HG02763 (cell line): ENCODE measurements around the gene IL1F10.

ENCODE experiments used
- ATAC-seq: cut with Tn5 transposase; IDR thresholded peaks from one replicate; pipeline ENCODE4 v1.9.1; 2021; ENCODE audit warnings: mild to moderate bottlenecking, moderate library complexity; ENCODE audit not compliant: unreplicated experiment

The IL1F10 gene

DNA sequence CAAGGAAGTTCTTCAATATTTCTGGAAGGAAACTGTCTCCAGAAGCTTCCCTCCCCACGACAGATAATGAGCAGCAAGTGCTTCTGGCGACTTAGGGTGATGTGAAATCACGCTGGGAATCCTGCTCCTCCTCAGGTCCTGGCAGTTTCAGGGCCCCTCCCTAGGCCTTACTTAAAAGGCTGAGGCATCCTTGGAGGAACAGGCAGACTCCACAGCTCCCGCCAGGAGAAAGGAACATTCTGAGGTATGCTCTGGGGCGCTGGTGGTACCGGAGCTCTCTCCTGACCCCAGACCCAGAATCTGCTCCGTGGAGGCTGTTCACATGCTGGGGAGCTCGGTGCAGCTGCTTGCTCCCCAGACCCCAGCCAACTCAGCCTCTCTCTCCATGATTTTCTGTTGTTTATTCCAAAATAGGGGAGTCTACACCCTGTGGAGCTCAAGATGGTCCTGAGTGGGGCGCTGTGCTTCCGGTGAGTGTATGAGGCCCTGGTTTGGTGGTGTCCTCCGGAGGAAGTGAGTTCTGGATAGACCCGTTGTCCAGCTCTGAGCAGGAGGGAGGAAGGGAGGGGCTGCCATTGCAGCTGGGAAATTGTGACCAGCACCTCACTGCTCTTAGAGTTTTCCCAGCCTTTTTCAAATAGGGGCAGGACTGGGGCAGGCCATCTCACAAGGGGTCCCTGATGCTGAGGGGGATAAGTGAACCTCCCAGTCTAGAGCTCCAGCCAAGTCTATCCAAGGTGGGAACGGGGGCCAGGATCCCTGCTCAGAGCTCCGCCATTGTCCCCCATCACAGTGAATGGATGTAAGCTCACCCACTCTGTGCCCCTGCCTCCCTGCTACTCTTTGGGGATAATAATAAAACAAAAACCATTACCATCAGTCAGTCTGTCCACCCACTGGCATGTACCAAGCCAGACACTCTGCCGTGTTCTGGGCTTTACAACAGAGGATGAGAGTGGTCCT is 8.5 kb upstream of the IL1F10 start, which contains the start of gene IL36RN:
TSS of gene IL36RN (plus strand) at position 201 of the 963 bp plus-strand sequence. CDS start at position 442, 241 bp downstream.
- no peak for ATAC-seq

DNA sequence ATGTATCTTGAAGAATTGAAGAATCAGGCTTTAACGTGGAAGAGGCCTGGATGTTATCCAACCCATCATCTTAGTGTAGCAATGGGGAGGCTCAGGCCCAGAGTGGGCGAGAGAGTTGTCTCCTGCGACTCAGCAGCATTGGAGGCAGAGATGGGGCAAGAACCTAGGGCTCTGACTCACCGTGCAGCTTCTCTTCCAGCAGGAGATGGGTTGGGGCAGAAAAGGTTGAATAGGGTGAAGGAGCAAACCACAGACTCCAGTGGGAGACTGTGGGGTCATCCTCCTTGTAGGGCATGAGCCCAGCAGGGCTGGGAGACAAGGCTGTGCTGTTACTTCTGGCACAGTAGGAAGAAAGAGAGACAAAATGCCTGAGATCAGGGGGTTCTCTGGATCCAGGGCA is 7.4 kb upstream of the IL1F10 start:
- ATAC-seq = no peak

DNA sequence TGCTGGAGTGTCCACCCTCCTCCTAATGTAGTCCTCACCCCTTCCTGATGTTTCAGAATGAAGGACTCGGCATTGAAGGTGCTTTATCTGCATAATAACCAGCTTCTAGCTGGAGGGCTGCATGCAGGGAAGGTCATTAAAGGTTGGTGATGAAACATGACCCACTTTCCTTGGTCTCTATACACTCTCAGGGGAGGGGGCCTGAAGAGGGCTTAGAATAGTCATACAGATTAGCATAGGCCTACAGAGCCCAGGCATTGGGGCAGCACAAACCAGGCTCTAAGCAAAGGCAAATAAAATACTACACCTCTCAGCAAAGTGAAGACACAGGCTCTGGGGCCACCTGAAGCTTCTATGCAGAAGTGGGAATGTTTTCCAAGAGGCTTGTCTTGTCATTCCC is 7.0 kb upstream of the IL1F10 start:
- ATAC-seq = no peak

DNA sequence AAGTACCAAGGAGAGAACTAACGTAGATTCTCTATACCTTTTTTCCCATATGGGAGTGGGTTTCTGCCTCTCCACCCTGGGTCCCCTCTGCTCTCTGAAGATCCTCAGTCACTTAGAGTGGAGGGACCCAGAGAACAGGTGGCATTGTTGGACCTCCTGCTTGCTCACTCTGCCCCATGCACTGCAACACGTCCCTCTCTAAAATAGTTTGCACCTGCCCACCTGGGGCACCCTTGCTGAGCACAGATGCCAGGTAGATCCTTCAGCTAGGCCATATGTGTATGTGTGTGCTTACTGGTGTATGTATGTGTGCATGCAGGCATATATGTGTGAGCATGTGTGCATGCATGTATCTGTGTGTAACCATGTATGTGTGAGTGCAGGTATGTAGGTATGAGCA is 6.5 kb upstream of the IL1F10 start:
- ATAC-seq = no peak

DNA sequence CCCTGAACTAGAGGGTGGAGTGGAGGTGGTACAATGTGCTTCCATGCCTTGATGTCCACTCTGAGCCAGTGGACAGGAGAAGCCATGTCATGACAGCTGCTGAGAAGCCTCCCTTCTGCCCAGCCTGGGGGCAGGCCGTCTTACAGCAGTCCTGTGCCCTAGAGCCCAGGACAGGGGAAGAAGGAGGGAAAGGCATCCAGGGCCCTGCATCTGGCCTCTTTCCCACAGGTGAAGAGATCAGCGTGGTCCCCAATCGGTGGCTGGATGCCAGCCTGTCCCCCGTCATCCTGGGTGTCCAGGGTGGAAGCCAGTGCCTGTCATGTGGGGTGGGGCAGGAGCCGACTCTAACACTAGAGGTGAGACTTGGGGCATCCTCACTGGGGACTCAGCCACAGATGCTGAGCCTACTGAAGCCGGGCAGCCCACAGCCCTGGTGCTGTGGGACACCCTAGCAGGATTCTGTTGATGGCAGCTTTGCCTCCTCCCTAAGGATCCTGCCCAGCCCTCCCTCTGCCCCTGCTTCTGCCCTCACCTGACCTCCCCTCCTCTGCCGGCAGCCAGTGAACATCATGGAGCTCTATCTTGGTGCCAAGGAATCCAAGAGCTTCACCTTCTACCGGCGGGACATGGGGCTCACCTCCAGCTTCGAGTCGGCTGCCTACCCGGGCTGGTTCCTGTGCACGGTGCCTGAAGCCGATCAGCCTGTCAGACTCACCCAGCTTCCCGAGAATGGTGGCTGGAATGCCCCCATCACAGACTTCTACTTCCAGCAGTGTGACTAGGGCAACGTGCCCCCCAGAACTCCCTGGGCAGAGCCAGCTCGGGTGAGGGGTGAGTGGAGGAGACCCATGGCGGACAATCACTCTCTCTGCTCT is 5.6 kb upstream of the IL1F10 start:
- ATAC-seq = no peak

DNA sequence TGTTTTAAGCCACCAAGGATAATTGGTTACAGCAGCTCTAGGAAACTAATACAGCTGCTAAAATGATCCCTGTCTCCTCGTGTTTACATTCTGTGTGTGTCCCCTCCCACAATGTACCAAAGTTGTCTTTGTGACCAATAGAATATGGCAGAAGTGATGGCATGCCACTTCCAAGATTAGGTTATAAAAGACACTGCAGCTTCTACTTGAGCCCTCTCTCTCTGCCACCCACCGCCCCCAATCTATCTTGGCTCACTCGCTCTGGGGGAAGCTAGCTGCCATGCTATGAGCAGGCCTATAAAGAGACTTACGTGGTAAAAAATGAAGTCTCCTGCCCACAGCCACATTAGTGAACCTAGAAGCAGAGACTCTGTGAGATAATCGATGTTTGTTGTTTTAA is 3.5 kb upstream of the IL1F10 start:
- no peak for ATAC-seq

DNA sequence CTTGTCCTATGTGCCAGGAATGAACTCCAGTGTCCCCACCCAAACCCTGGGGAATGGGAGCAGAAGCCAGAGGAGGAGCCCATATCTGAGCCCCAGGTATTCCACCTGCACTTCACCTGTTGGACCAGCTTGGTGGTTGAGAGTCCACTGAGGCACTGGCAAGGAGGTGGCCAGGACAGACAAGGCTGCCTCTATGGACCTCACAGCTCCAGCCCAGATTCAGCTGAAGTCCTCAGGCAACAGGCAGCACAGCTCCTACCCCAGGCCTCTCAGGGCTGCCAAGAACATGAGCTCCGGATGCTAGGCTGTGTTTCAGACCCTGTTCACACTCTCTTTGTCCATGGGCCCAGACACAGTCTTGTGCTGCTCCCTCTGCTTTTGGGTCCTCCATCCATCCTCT is 2.9 kb upstream of the IL1F10 start:
- no peak for ATAC-seq

DNA sequence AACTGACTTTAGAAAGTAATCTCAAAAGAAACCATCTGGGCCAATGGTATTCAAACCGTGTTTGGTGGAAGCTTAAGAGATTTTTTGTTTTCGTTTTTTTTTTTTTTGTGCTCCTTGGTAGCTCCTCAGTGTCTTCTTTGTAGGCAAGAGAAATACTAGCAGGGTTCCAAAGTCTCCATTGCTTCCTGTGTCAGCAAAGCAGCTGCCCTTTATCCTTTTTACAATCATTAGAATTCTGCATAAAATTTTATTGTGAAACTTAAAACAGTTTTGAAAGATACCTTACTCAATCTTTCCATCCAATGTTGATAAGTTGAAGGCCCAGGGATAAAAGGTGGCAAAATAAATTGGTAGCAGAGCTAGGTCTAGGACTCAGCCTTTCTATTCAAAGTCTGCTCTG is 479 bp downstream of the IL1F10 start:
- ATAC-seq = no peak

DNA sequence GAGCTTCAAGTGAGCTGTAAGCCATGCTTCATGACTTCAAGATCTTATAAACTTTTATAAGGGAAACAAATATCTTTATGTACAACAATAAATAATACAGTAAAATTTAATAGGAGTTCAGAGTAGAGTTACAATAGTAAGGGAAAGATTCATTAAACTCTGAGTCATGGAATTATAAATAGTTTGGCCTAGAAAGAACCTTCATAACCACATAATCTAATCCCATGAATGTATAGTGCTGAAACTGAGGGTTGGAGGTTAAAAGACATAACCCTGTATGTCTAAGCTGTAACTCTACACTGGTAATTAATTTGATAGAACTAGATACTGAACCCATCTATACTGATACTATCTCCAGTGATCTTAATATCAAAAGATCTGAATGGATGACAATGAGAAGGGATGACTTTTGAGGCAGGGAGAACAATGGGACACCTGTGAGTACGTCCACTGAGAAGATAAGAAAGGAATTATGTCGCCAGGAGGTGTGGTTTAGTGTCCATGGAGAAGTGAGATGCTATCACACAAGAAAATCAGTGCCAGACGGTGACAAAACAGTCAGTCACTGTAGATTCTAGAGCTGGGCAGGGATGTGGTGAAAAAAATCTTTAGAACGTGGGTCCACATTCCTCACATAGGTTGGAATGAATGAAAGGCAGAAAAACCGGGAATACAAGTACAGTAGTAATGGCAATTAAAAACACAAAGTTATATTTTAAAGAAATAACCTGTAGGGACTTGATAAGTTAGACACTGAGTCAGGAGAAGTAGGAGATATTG is 1.1 kb downstream of the IL1F10 start:
- no peak for ATAC-seq

DNA sequence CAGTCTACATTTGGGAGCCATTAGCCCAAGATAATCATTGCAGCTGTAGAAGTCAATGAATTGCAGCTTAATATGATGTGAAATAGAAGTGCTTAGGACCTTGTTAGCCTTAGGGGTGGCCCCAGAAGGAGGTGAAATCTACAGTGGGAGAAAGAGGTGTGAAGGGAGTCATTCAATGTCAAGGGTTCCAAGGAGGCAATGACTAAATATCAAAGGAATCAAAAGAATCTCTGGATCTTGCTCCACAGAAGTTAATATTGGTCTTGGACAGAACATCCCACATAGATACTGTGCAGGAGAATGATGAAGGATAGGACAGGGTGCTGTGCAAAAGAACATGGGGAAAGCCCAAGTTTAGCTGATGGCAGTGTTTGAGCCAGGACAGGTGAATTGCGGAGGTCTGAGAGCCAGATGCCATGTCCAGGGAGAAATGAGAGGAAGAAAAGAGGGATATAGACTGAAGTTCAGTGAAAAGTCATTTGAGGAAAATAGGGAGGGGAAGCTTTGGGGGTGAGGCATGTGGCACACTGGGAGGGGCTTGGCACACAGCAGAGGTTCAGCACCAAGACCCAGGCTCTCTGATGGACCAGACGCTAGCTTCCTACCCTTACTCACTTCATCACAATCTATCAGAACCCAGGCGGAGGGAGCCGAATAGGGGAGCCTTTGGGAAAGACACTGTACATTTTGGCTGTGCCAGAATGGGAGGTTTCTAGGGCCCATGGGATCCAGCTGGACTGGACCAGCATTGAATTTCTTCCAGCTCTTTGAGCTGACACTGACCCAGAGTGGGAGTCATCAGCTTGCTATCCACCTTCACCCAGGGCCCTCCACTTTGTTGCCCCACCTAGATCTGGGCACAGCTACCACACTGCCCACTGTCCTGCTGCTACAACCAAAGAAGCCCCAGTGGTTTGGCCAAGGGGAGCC is 2.2 kb downstream of the IL1F10 start:
- ATAC-seq = no peak

DNA sequence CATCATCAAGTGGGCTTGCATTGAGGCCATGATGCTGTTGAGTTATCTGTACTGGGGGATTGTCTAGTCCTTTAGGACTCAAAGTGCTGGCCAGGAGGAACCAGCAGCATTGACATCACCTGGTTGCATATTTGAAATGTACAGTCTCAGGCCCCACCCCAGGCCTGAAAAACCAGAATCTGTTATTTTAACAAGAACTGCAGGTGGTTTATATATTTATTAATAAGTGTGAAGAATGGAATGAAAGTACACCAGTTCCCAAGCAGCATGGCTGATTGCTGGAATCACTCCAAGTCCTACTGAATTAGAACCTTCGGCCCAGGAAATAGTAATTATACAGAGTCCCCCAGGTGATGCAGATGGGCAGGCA is 2.8 kb downstream of the IL1F10 start:
- no peak for ATAC-seq

DNA sequence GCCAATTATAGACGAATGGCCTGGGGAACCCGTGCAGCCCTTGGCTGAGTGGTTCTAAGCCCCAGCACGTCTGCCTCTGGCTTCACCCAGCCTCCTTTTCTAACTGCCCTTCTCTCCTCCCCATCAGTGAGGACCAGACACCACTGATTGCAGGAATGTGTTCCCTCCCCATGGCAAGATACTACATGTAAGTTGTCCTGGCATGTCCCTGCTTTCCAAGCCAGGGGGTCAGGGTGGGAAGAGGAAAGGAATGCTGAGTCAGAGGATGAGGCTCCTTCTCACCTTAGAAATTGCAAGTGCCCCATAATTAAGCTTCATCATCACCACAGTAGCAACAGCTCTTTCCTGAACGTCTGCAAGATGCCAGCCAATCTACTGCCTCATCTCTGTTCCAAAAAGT is 4.8 kb downstream of the IL1F10 start:
- no peak for ATAC-seq

DNA sequence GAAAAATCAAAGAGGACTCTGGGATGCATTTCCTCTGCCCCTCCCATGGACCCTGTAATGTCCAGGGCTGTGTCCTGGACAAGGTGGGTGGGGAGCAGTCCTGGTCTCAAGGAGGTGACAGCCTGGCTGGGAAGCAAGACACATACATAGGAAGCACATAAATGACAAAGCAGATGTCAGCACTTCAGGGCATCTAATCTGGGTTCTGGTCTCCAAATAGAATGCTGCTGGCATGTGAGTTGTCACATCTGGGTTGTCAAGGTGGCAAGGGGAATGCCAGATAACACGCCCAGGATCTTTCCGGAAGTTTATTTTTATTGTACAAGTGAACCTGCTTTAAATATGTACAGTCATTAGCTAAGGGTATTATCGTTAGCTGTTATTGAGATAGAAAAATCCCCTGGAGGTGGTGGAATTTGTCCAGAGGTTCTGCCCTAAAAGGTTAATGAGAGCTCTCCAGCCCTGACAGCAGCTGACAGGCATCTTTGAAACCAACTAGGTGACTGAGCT is 5.6 kb downstream of the IL1F10 start:
- ATAC-seq = no peak

DNA sequence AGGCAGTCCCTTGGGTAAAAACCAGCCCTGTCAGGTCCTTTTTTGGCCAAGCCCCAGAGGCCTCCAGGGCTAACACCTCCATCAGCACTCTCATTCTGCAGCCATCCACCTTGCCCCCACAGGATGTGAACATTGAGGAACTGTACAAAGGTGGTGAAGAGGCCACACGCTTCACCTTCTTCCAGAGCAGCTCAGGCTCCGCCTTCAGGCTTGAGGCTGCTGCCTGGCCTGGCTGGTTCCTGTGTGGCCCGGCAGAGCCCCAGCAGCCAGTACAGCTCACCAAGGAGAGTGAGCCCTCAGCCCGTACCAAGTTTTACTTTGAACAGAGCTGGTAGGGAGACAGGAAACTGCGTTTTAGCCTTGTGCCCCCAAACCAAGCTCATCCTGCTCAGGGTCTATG is 7.3 kb downstream of the IL1F10 start:
- no peak for ATAC-seq

DNA sequence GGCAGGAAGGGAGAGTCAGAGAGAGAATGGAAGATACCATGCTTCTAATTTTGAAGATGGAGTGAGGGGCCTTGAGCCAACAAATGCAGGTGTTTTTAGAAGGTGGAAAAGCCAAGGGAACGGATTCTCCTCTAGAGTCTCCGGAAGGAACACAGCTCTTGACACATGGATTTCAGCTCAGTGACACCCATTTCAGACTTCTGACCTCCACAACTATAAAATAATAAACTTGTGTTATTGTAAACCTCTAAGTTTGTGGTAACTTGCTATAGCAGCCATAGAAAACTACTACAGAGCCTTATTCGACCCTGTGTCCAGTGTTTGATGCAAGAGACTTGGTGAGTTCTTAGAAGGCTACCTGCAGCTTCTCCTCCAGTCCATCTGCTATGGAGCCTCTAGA is 7.8 kb downstream of the IL1F10 start:
- ATAC-seq = no peak

DNA sequence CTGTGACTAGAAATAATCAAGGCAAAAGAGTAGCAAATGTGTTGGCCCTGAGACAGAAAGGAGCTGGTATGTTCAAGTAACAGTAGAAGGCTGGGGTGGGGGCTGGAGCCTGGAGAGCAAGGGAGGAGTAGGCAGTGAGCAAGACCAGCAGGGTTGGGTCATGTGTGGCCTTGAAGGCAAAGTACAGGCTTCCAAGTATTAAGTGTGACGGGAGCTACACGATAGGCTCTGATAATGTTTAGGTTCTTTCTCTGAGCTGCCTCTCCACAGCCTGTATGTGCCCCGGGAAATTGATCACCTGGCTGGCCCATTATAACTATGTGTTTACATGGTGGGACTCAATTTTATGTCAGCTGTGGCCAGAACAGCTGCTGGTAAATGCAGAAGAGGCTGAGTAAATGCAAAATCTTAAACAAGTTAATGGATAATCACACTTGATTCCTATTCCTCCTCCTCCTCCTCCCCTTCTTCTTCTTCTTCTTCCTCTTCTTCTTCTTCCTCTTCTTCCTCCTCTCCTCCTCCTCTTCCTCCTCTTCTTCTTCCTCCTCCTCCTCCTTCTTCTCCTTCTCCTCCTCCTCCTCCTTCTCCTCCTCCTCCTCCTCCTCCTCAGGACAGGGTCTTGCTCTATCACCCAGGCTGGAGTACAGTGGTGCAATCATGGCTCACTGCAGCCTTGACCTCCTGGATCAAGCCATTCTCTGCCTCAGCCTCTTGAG is 9.3 kb downstream of the IL1F10 start:
- ATAC-seq = no peak

DNA sequence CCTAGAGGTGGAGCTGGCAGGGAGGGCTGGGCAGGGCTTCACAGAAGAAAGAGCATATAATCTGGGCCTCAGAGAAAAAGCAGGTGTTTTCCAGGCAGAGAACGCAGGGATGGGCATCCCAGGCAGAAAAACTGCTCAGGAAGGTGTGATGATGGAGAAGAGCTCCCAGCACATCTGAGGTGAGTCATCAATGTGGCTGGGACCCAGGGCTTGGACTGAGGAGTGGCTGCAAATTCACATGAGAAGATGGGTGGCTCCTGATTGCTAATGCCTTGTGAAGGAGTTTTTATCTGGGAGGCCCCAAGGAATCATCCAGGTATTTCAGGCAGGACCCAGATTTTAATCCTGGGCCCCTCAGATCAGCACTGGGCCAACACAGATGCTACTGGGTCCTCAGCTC is 10.2 kb downstream of the IL1F10 start:
- ATAC-seq = no peak

DNA sequence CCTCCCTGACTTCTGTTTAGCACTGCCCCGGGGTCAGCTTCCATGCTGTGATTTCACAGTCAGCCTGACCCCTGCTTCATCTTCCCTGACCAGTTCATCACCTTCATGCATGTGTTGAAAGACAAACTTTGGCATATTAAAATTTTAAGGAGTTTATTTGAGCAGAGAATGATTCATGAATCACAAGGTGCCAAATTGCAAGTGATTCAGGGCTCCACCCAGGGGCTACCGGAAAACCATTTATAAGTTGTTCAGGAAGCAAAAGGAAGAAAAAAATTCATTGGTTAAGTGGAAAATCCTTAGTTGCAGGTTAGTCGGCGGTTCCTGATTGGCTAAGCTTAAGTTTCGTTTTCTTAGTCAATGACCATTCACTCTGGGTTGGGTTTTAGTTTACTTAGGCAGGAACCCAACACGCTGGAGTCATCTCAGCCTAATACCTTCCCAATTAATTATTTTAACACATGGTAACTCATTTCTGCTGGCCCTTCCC is 10.6 kb downstream of the IL1F10 start:
- no peak for ATAC-seq

DNA sequence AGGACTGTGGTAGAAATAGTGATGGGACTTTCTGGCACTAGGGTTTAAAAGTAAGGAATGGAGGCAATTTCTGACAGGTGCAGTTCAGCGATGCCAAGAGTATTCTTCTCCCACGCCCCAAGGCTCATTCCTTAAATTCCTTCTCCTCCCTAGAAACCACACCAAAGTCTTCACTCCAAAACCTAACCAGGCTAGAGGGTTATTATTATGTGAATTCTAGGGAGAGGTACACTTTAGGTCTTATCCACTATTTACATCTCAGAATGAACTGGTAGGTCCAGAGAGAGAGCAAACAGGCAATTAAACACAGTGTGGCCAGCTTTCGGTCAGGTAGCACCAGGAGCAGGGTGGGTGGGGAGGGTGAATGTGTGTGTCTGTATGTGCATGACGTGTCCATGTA is 11.4 kb downstream of the IL1F10 start:
- ATAC-seq = no peak
